ENCODE results near the gene PKD2.

Gene PKD2

GRCh38 chr4:88027611-88028608 is 20.5 kb downstream of the PKD2 start:
- no peak for DNase-seq (ENCODE audit: low spot score)

GRCh38 chr4:88028946-88029345 is 21.5 kb downstream of the PKD2 start:
- no peak for DNase-seq (ENCODE audit: low spot score)

GRCh38 chr4:88029556-88029955 is 22.1 kb downstream of the PKD2 start:
- no peak for DNase-seq (ENCODE audit: low spot score)

- DNase-seq (ENCODE audit: low spot score) = no peak
These were observed 23.3 kb downstream of the PKD2 start for GRCh38 chr4:88030565-88031310.

GRCh38 chr4:88033309-88033708 is 25.9 kb downstream of the PKD2 start:
- DNase-seq (ENCODE audit: low spot score) = peak; percentile 61

- no peak for DNase-seq (ENCODE audit: low spot score)
These were observed 27.9 kb downstream of the PKD2 start for GRCh38 chr4:88035292-88035691.

- no peak for DNase-seq (ENCODE audit: low spot score)
These were observed 30.0 kb downstream of the PKD2 start for GRCh38 chr4:88037447-88037846.

GRCh38 chr4:88037936-88038335 is 30.5 kb downstream of the PKD2 start:
- no peak for DNase-seq (ENCODE audit: low spot score)

- no peak for DNase-seq (ENCODE audit: low spot score)
These were observed 33.3 kb downstream of the PKD2 start for GRCh38 chr4:88040707-88041106.

- DNase-seq (ENCODE audit: low spot score) = no peak
These were observed 34.2 kb downstream of the PKD2 start for GRCh38 chr4:88041626-88042025.

- DNase-seq (ENCODE audit: low spot score) = no peak
These were observed 35.6 kb downstream of the PKD2 start for GRCh38 chr4:88043001-88043400.

GRCh38 chr4:88043586-88044340 is 36.3 kb downstream of the PKD2 start:
- DNase-seq (ENCODE audit: low spot score) = no peak

GRCh38 chr4:88045021-88045420 is 37.6 kb downstream of the PKD2 start:
- no peak for DNase-seq (ENCODE audit: low spot score)

GRCh38 chr4:88054229-88054628 is 46.8 kb downstream of the PKD2 start:
- no peak for DNase-seq (ENCODE audit: low spot score)

GRCh38 chr4:88054901-88055300 is 47.5 kb downstream of the PKD2 start:
- DNase-seq (ENCODE audit: low spot score) = peak; percentile 70

- DNase-seq (ENCODE audit: low spot score) = no peak
These were observed 50.9 kb downstream of the PKD2 start for GRCh38 chr4:88058295-88058694.

- DNase-seq (ENCODE audit: low spot score) = no peak
These were observed 52.3 kb downstream of the PKD2 start for GRCh38 chr4:88059766-88060165.

GRCh38 chr4:88060431-88060830 is 53.0 kb downstream of the PKD2 start:
- DNase-seq (ENCODE audit: low spot score) = no peak

- DNase-seq (ENCODE audit: low spot score) = no peak
These were observed 54.9 kb downstream of the PKD2 start for GRCh38 chr4:88062311-88062710.

- DNase-seq (ENCODE audit: low spot score) = no peak
These were observed 55.4 kb downstream of the PKD2 start for GRCh38 chr4:88062843-88063242.

GRCh38 chr4:88063634-88064296 is 56.3 kb downstream of the PKD2 start:
- no peak for DNase-seq (ENCODE audit: low spot score)

- DNase-seq (ENCODE audit: low spot score) = no peak
These were observed 57.0 kb downstream of the PKD2 start for GRCh38 chr4:88064410-88064809.
